CD4-positive, alpha-beta T cell treated with Interleukin-21 for 1 hour (primary cell): Measurements from ENCODE around the gene MRPL51.
"Not testable (repeated sequence)": the region's sequence is repeated elsewhere in the genome, so short reads cannot be mapped to it uniquely, and the experiment has no call there.

Experiments used
- DNase-seq: peaks from one replicate; pipeline ENCODE4 v3.0.0-alpha.2; 2020

MRPL51 gene

DNA sequence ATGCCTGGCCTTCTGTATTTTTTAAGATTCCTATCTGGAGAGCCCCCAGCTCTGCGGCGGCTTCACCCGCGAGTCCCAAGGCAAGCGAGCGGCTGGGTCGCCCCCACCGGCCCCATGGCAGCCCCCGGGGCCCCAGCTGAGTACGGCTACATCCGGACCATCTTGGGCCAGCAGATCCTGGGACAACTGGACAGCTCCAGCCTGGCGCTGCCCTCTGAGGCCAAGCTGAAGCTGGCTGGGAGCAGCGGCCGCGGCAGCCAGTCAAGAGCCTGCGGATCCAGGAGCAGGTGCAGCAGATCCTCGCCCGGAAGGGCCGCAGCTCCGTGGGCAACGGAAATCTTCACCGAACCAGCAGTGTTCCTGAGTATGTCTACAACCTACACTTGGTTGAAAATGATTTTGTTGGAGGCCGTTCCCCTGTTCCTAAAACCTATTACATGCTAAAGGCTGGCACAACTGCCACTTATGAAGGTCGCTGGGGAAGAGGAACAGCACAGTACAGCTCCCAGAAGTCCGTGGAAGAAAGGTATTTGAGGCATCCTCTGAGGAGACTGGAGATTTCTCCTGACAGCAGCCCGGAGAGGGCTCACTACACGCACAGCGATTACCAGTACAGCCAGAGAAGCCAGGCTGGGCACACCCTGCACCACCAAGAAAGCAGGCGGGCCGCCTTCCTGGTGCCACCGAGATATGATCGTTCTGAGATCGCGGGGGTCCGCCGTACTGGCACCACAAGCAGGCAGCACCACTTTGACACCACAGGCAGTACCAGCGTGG lies 15.3 kb downstream of the MRPL51 start:
- not testable (repeated sequence) for DNase-seq

- no peak for DNase-seq
Measured at GRCh38 chr12:6476489-6476888, 16.6 kb downstream of the MRPL51 start.

DNA sequence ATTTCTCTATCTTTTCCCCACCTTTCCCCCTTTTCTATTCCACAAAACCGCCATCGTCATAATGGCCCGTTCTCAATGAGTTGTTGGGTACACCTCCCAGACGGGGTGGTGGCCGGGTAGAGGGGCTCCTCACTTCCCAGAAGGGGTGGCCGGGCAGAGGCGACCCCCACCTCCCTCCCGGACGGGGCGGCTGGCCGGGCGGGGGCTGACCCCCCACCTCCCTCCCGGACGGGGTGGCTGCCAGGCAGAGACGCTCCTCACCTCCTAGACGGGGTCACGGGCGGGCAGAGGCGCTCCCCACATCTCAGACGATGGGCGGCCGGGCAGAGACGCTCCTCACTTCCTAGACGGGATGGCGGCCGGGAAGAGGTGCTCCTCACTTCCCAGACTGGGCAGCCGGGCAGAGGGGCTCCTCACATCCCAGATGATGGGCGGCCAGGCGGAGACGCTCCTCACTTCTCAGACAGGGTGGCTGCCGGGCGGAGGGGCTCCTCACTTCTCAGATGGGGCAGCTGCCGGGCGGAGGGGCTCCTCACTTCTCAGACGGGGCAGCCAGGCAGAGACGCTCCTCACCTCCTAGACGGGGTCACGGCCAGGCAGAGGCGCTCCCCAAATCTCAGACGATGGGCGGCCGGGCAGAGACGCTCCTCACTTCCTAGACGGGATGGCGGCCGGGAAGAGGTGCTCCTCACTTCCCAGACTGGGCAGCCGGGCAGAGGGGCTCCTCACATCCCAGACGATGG lies 17.7 kb downstream of the MRPL51 start:
- not testable (repeated sequence) for DNase-seq

DNA sequence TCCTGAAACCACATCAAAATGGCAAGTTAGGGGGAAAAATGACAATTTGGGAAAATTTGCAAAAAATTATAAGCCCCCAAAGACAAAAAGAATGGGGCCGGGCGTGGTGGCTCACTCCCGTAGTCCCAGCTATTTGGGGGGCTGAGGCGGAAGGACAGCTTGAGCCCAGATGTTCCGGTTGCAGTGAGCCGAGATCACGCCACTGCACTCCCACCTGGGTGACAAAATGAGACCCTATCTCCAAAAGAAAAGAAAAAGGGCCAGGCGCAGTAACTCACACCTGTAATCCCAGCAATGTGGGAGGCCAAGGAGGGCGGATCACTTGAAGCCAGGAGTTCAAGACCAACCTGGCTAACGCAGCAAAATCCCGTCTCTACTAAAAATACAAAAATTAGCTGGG lies 20.6 kb downstream of the MRPL51 start:
- no peak for DNase-seq

GRCh38 chr12:6471989-6472360 lies 21.1 kb downstream of the MRPL51 start:
- no peak for DNase-seq

DNA sequence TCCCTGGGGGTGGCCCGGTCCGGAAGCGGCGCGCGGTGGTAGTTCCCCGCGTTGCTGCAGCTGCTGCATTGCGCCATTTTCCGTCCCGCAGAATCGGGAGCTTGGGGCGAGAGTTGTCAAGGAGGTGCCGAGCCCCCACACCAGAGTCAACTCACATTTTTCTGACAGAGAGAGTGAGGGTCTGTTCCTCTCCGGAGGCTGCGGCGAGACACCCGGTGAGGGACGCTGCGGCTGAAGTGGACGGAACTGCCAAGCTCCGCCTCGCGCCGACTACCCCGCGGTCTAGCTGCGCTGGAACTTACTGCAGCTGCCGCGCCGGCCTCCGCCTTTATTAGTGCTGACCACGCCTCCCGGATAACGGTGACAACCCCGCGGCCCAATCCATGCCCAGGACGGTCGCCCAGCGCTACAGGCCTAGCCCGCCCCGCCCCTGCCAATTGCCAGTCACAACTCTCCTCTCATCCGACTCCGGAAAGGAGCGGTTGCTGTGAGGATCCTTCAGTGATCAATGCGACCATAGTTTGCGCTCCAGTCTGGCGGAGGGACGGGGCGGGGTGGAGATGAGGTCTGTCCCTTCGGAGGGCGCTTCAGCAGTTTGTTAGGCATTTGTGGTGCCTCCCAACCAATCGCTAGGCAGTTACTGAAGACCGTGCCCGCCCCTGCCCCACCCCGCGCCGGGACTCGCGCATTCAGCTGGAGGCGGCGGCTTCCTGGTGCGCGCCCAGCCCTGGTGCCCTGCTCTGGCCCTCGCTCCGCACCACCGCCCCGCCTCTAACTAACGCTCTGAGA lies 22.5 kb downstream of the MRPL51 start, which contains the start of gene VAMP1:
Gene VAMP1 (minus strand): TSS at position 303 of the 789 bp plus-strand sequence. CDS start 146 bp downstream, at position 157.
- peak; percentile 97 for DNase-seq

DNA sequence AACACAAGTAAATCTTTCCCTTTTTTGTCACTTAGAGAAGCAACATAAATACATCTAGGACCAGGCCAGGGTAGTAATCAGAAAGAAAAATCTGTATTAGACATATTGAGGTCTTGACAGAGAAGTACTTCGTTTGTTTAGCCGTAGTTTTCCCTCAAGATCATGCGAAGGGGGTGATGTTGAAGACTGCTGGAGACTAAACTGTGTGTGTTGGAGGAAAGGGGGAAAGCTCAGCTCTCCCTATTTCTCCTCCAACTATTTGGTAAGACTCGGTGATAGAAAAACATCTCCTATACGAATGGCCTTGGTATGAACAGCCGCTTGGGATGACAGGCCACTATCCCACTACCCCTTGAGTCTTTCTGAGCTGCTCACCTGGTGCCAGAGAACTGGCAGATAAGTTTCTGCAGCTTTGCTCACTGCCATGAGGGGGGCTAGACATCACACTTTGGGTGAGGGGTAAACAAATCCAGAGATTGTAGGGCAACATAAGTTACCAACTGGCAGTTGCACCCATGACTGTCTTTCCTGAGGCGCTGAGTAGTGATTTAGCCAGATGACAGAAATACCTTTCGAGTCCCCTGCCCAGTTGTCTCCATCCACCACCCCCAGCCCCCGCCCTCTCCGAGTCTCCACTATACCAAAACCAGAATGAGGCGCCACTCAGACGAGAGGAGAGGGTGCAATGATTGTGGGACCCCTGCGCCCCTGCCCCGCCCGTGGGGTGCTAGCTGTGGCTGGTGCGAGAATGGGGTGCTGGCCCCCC lies 23.3 kb downstream of the MRPL51 start:
- no peak for DNase-seq

DNA sequence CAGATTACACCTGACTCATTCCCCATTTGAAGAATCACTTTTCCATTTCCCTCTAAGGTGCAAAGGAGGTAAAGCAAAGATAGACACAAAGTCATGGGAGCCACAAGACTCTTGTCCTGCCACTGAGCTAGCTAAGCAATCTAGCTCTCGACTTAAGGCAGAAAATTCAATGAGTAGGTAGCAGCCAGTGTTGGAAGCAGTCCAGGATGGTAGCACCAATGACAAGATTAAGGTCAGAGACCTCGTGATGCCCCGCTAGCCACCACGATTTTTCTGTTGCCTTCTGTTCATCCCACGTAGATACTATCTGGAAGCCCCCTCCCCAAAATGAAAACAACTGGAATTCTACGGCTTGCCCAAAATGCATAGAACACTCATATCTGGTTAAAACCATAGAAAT lies 24.0 kb downstream of the MRPL51 start:
- DNase-seq, result no peak

GRCh38 chr12:6468283-6468575 lies 24.8 kb downstream of the MRPL51 start:
- no peak for DNase-seq

GRCh38 chr12:6467571-6468282 lies 25.3 kb downstream of the MRPL51 start:
- not testable (repeated sequence) for DNase-seq

DNA sequence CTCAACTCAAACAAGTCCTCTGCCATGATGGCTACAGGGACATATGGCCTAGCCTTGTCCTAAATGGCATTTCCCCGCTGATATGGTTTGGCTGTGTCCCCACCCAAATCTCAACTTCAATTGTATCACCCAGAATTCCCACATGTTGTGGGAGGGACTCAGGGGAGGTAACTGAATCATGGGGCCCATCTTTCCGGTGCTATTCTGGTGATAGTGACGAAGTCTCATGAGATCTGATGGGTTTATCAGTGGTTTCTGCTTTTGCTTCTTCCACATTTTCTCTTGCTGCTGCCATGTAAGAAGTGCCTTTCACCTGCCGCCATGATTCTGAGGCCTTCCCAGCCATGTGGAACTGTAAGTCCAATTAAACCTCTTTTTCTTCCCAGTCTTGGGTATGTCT lies 26.3 kb downstream of the MRPL51 start:
- not testable (repeated sequence) for DNase-seq

- DNase-seq, result no peak
Measured at GRCh38 chr12:6466184-6466573, 26.9 kb downstream of the MRPL51 start.

- peak; percentile 69 for DNase-seq
Measured at GRCh38 chr12:6465467-6466183, 27.4 kb downstream of the MRPL51 start.

DNA sequence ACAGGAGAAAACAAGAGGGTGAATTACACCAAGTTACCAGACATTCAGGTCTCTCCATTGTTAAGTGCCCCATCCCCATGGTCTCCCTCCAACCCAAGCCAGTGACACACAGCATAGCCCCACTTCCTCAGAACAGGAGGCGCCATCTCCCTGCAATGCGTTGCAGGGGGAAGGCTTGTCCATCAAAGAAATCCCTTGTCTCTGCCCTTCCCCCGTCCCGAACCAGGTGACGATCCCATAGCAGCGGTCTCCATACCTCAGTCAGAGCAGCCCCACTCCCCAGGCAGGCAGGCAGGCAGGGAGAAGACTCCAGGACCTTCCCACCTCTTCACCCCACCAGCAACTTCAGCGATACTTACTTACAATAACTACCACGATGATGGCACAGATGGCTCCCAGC lies 28.5 kb downstream of the MRPL51 start:
- no peak for DNase-seq

DNA sequence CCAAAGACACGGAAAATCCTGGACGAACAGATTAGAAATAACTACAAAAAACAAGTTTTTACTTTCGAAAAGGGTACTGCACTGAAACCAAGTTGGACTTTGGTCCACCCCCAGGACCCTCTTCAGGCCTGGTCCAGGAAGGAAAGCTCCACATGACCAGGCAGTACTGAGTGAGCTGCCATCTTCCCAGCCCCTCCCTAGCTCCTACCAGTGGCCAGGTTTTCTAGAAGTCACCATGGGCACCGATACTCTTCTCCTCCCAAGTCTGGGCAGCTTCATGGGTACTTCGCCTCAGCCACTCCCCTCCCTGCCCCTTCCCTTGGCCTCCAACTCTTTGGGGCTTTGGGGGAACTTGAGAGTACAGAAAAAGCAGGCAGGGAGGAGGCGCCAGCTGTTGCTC lies 29.2 kb downstream of the MRPL51 start:
- DNase-seq, result no peak

DNA sequence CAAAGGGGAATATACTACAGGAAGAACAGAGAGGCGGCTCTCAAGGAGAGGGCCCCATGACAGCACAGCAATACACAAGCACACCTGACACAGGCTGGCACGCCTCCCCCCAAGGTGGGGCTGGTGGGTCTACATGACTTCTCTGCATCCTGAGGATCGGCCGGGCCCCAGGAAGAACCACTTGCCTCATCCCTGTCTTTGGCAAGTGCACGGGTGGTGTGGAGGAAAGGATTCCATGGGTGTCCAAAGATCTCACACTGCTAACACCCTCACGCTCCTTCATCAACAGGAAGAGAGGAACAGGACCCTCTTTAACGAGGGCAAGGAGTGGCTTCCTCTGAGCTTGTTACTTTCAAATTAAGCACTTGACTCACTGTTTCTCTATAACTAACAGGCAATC lies 29.8 kb downstream of the MRPL51 start:
- peak; percentile 44 for DNase-seq

DNA sequence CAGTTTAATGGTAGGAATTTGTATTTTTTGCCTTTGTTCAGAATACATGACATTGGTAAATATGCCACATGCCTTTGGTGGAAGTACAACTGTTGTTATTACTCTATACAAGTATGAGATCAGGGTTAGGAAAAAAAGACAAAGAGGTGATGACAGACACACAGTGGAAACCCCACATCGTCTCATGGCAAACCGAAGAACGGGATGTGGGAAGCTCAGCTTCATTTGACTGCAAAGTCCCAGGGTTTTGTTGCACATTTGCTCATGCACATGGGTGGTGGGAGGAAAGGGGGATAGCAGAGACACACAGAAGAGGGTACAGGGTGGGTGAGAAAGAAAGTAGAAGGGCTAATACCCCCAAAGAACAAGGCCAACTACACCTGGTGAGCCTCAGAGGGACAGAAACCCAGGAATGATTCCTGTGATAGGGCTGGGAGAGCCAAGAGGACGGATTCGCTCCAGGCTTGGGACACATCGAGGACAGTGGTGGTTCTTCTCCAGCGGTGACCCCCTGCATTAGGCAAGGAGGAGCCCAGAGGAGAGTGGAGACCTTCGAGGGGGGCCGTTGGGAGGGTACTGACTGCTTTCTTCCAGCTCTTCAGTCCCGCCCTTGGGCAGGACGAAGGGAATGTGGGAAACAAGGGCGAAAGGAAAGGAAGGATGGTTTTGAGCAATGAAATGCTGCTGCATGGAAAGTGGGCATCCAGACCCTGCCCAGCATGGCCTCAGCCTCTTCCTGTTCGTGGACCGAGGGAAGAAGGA lies 30.6 kb downstream of the MRPL51 start:
- no peak for DNase-seq

GRCh38 chr12:6461401-6462233 lies 31.4 kb downstream of the MRPL51 start:
- DNase-seq, result peak; percentile 87

DNA sequence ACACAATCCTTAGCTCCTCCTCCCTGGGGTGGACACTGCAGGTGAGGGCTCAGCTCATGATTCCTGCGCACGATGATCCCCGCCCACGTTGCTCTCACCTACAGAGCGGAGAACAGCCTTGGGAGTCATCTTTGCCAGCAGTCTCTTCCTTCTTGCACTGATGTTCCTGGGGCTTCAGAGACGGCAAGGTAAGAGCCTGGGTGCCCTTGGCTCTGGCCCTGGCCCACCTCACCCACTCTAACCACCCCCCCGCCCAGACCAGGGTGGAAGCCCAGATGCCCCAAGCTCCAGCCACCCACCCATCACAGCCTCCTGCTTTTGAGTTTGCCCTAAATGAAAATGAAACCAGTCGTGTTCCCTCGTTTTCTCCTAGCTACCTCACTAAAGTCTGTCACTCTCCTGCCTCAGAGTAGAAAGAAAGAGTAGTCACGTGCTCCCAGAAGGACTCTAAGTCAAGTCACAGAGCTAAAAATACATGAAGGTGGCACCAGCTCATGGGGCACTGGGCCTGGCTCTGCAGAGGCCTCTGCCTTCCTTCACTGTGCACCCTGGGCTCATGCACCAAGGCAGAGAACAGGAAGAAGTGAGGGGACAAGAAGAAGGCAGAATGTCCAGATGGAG lies 32.2 kb downstream of the MRPL51 start:
- peak; percentile 68 for DNase-seq
